ENCODE results near the gene C20orf141. TPM values are rescaled to one million over a fixed set of nuclear protein-coding genes. Genes with fewer than 3 reads are reported as not detected.

C20orf141 gene
- total RNA-seq, 2 donors from 2014 or later: not detected

DNA sequence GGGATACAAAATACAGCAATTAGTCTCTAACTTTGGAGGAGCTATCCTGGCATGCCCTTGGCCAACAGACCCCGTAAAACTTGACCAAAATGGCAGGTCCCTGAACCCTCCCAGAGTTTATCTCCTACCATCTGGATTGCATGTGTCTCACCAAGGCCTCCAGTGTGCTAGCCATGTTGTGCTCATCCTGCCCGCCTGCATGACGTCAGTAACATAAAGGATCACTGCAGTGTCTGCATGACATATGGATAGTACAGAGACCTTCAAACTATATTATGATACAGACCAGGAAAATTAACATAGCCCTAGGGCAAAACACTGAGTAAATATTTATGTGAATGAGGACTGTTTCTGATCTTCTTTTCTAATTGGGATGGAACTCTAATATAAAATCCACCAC, 39.6 kb upstream of the C20orf141 start:
- H3K27me3 ChIP-seq: no peaks in the 10 kb centered on the region
- no peak overlapping the region for H3K9ac ChIP-seq (ENCODE audit: low read depth in 2 of 2, low read length in 2 of 2)
- no peak overlapping the region for H3K27ac ChIP-seq
- no peaks in the 10 kb centered on the region for H3K36me3 ChIP-seq
- intact Hi-C loops (cut with DNase I): no loop called here
- H3K4me1 ChIP-seq: no peaks in the 10 kb centered on the region
- DNase-seq: no peak
- H3K4me3 ChIP-seq: no peak overlapping the region
- H3K9me3 ChIP-seq: no peaks in the 10 kb centered on the region
- TF ChIP-seq, protein P1, sequence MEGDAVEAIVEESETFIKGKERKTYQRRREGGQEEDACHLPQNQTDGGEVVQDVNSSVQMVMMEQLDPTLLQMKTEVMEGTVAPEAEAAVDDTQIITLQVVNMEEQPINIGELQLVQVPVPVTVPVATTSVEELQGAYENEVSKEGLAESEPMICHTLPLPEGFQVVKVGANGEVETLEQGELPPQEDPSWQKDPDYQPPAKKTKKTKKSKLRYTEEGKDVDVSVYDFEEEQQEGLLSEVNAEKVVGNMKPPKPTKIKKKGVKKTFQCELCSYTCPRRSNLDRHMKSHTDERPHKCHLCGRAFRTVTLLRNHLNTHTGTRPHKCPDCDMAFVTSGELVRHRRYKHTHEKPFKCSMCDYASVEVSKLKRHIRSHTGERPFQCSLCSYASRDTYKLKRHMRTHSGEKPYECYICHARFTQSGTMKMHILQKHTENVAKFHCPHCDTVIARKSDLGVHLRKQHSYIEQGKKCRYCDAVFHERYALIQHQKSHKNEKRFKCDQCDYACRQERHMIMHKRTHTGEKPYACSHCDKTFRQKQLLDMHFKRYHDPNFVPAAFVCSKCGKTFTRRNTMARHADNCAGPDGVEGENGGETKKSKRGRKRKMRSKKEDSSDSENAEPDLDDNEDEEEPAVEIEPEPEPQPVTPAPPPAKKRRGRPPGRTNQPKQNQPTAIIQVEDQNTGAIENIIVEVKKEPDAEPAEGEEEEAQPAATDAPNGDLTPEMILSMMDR (IDR thresholded peaks at IDR 0.05): no peak

DNA sequence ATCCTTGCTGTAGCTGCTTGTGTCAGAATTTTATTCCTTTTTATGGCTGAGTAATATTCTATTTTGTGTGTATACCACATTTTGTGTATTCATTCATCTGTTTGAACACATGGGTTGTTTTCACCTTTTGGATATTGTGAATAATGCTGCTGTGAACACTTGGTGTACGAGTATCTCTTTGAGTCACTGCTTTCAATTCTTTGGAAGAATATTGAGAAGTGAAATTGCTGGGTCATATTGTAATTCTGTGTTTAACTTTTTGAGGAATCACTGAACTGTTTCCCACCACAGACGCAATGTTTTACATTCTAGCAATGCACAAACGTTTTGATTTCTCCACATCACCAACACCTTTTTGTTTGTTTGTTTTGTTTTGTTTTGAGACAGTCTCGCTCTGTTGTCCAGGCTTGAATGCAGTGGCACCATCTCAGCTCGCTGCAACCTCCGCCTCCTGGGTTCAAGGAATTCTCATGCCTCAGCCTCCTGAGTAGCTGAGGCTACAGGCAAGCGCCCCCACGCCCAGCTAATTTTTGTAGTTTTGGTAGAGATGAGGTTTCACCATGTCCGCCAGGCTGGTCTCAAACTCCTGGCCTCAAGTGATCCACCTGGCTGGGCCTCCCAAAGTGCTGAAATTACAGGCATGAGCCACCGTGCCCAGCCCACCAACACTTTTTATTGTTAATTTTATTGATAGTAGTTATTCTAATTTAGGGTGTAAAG, 36.0 kb upstream of the C20orf141 start:
- Histone ChIP-seq H3K27me3 (no peaks in the 10 kb centered on the region), H3K9ac (ENCODE audit: low read depth in 2 of 2, low read length in 2 of 2) (no peak overlapping the region), H3K9me3 (no peaks in the 10 kb centered on the region), H3K4me3 (no peak overlapping the region), H3K36me3 (no peaks in the 10 kb centered on the region), H3K27ac (no peak overlapping the region), H3K4me1 (no peaks in the 10 kb centered on the region)
- TF ChIP-seq, protein P1 (IDR thresholded peaks at IDR 0.05): no peak
- intact Hi-C loops (cut with DNase I): no loop called here
- no peak for DNase-seq

DNA sequence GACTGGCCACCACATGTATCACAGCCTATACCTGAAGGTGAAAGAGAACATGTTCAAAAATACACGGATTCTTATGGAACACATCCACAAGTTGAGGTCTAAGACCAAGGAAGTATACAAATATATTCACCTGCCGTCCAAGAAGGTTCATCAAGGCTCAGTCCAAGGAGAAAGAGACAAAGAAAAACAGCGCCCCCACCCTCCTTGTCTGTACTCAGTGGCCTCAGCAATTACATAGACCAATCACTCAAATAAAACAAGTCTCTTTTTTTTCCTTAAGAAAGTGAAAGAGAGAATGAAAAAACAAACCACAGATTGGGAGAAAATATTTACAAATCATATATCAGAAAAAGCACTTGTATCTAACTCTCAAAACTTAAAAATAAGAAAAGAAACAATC, 33.8 kb upstream of the C20orf141 start:
- no peak overlapping the region for H3K27ac ChIP-seq
- no peaks in the 10 kb centered on the region for H3K27me3 ChIP-seq
- TF ChIP-seq, protein P1 (IDR thresholded peaks at IDR 0.05): no peak
- H3K9me3 ChIP-seq: no peaks in the 10 kb centered on the region
- no peak for DNase-seq
- H3K4me3 ChIP-seq: no peak overlapping the region
- no peak overlapping the region for H3K9ac ChIP-seq (ENCODE audit: low read depth in 2 of 2, low read length in 2 of 2)
- H3K36me3 ChIP-seq: no peaks in the 10 kb centered on the region
- no peaks in the 10 kb centered on the region for H3K4me1 ChIP-seq
- intact Hi-C loops (cut with DNase I): no loop called here

DNA sequence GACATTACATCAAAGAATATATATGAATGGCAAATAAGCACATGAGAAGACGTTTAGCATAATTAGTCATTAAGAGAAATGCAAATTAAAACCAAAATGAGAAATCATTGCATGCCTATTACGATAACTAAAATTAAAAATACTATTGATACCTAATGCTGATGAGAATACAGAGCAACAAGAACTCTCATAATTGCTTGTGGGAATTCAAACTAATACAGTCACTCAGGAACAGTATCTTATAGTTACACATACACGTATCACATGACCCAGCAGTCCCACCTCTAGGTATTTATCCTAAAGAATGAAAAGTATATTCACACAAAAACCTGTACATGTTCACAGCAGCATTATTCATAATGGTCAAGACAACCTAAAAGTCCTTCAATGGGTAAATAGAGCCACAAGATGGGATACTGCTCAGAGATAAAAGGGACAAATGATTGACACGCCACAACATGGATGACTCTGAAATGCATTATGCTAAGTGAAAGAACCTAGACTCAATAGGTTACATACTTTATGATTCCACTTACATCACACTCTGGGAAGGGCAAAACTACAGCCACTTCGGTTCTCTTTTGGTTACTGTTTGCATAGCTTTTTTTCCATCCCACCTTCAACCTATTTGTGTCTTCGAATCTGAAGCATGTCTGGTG, 30.8 kb upstream of the C20orf141 start:
- H3K4me1 ChIP-seq: no peaks in the 10 kb centered on the region
- no peaks in the 10 kb centered on the region for H3K27me3 ChIP-seq
- H3K9me3 ChIP-seq: no peaks in the 10 kb centered on the region
- H3K36me3 ChIP-seq: no peaks in the 10 kb centered on the region
- no peak overlapping the region for H3K4me3 ChIP-seq
- no peak for DNase-seq
- no peak overlapping the region for H3K27ac ChIP-seq
- TF ChIP-seq, protein P1 (IDR thresholded peaks at IDR 0.05): no peak
- intact Hi-C loops (cut with DNase I): no loop called here
- no peak overlapping the region for H3K9ac ChIP-seq (ENCODE audit: low read depth in 2 of 2, low read length in 2 of 2)

DNA sequence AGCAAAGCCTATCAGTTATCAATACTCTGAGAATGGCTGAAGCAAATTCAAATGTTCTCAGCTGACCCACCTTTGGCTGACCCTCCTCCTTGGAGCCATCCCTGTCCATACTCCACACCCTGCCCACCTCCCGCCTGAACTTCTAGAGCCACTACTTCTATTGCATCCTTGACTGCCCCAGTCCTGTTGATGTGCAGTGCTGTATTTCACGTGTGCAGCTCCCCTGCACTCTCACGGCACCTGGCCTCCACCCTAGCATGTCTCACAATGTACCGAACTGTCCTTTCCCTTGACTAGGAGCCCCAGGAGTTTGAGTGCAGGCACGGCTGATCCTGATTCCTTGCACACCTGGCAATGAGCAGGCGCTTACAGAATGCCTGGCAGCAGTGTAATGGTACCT, 21.3 kb upstream of the C20orf141 start:
- Histone ChIP-seq H3K27ac (no peak overlapping the region), H3K27me3 (peaks cover 3% of the 10 kb centered on the region), H3K4me3 (no peak overlapping the region), H3K9me3 (no peaks in the 10 kb centered on the region), H3K36me3 (no peaks in the 10 kb centered on the region), H3K4me1 (no peaks in the 10 kb centered on the region), H3K9ac (ENCODE audit: low read depth in 2 of 2, low read length in 2 of 2) (no peak overlapping the region)
- no peak for DNase-seq
- TF ChIP-seq, protein P1 (IDR thresholded peaks at IDR 0.05): no peak
- intact Hi-C loops (cut with DNase I): no loop called here
